ENCODE measurements around the gene NBAS.
"Not testable (repeated sequence)": the region's sequence is repeated elsewhere in the genome, so short reads cannot be mapped to it uniquely, and the experiment has no call there.

NBAS gene

DNA sequence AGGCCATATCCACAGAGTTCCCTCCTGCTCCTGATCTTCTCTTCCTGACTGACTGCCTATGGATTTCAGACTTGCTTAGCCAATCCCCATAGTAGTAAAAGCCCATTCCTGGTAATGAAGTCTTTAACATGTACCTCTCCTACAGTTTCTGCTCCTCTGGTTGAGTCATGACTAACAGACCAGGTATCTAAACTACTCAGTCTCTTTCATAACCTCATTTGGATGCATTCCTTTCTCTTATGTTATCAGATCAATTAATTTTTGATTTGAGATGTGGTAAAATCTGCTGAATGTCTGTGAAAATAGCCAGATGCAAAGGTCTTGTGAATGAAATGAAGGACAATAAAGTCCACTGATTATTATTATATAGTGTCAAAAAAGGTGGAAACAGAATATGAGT is 198.0 kb downstream of the NBAS start:
- peak; percentile 54 for DNase-seq (ENCODE audit: low spot score)

DNA sequence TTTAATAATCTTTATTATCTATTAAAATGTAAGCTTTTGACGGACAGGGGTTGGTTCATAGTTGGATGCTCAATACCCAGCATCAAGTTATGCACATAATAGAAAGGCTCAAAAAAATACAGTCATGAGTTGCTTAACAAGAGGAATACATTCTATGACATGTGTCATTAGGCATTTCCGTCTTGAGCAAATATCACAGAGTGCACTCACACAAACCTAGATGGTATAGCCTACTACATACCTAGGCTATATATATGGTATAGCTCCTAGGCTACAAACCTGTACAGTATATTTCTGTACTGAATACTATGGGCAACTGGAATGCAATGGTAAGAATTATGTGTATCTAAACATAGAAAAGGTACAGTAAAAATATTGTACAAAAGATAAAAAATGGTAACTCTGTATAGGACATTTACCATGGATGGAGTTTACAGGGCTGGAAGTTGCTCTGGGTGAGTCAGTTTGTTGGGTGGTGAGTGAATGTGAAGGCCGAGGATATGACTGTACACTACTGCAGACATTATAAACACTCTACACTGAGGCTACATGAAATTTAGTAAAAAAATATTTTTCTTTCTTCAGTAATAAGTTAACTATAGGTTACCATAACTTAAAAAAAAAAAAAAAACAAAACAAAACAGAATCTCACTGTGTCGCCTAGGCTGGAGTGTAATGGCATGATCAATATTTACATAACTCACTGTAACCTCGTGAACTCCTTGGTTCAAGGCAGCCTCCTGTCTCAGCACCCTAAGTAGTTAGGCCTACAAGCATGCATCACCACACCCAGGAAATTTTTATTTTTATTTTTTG is 201.2 kb downstream of the NBAS start:
- peak; percentile 49 for DNase-seq (ENCODE audit: low spot score)

GRCh38 chr2:15357922-15358321 is 203.2 kb downstream of the NBAS start:
- DNase-seq (ENCODE audit: low spot score) = no peak

DNA sequence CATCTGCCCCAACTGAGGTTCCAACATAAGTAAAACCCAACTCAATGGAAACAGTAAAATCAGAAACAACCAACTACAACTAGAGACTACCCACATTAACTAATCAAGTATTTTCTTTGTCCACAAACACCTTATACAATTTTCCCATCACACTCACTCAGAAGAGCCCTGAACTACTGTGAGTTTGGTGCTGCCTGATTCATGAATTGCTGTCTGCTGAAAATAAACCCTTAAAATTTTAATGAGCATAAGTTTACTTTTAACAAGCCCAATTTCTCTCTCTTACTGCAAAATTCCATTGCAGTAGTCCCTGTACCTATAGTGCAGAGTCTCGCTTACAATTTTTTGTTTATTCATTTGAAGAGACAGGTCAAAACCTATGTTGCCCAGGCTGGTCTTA is 203.9 kb downstream of the NBAS start:
- DNase-seq (ENCODE audit: low spot score) = no peak

DNA sequence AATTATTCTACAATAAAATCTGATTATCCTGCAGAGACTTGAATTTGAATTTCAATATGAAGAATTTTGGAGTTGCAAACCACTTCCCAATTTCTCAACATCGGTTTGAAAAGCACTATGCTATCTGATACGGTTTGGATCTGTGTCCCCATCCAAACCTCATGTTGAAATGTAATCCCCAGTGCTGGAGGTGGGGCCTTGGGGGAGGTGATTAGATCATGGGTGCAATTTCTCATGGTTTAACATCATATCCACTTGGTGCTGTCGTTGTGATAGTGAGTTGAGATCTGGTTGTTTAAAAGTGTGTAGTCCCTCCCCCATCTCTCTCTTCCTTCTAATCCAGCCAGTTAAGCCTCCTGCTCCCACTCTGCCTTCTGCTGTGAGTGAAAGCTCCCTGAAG is 205.7 kb downstream of the NBAS start:
- DNase-seq (ENCODE audit: low spot score) = no peak

- DNase-seq (ENCODE audit: low spot score) = no peak
Measured at GRCh38 chr2:15354596-15355366, 206.4 kb downstream of the NBAS start.

DNA sequence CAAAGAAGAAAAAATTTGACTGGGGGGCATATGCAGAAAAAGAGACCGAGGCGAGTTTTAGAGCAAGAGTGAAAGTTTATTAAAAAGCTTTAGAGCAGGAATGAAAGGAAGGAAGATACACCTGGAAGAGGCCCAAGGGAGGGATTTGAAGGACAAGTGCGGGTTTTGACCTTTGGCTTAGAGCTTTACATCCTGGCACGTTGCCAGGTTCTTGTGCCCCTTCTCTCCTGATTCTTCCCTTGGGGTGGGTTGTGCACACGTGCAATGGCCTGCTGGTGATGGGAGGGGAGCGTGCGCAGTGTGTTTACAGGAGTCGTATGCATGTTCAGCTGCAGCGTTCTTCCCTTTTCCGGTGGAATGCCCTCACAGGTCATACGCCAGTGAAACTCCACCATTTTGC is 208.8 kb downstream of the NBAS start:
- no peak for DNase-seq (ENCODE audit: low spot score)

DNA sequence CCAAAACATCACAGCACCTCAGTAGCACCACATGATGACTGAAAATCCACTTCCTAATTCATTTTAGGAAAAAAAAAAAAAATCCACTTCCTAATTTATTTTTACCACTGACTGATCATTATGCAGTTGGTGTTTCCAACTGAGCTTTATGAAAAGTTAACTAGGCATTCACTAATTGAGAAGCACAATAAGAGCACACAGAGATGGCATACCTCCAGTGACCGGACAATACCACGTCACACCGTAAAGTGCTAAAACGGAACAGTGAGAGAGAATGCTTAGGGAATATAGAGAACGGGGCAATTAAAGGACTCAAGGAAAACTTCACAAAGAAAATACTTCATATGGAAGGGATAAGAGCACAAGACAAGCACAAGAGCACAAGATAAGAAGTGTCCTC is 212.5 kb downstream of the NBAS start:
- no peak for DNase-seq (ENCODE audit: low spot score)

- DNase-seq (ENCODE audit: low spot score) = no peak
Measured at GRCh38 chr2:15348045-15348444, 213.1 kb downstream of the NBAS start.

- no peak for DNase-seq (ENCODE audit: low spot score)
Measured at GRCh38 chr2:15346624-15347023, 214.5 kb downstream of the NBAS start.

- no peak for DNase-seq (ENCODE audit: low spot score)
Measured at GRCh38 chr2:15337996-15338666, 223.0 kb downstream of the NBAS start.

DNA sequence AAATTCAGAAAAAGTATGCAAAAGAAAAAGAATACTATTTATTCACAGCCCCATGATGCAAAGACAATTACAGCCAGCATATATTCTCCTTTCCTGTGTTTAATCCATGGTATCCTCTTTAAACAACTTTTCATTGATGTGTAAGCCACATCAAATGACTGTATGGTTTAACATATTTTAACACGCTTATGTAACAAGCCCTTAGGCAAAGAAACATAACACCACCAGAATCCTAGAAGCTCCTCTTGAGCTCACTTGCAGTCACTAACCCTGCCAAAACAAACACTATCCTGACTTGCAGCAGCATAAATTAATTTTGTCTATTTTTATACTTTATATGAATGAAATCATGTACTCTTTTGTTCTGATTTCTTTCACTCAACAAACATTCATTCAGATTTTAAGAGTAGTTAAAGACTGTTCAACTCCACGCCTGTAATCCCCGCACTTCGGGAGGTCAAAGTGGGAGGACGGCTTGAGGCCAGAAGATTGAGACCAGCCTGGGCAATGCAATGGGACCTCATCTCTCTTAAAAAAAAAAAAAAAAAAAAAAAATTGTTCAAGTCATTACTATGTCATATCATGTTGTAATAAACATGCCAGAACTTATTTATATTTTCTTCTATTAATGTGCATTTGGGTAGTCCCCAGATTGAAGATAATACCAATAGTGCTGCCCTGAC is 226.3 kb downstream of the NBAS start:
- DNase-seq (ENCODE audit: low spot score) = peak; percentile 6

DNA sequence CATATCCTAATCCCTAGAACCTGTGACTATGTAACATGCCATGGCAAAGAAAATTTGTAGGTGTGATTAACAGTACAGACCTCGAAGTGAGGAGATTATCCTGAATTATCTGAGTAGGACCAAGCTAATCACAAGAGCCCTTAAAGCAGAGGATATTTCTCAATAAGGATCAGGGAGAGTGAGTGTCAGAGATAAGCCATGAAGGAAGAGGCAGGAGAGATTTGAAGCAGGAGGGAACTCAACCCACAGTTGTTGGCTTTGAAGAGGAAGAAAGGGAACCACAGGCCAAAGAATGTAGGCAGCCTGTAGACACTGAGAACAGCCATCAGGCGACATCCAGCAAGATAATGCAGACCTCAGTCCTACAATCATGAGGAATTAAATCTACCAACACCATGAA is 229.3 kb downstream of the NBAS start:
- no peak for DNase-seq (ENCODE audit: low spot score)

- no peak for DNase-seq (ENCODE audit: low spot score)
Measured at GRCh38 chr2:15325296-15325695, 235.8 kb downstream of the NBAS start.

- no peak for DNase-seq (ENCODE audit: low spot score)
Measured at GRCh38 chr2:15323227-15323626, 237.9 kb downstream of the NBAS start.

- DNase-seq (ENCODE audit: low spot score) = not testable (repeated sequence)
Measured at GRCh38 chr2:15321481-15321880, 239.7 kb downstream of the NBAS start.

- DNase-seq (ENCODE audit: low spot score) = no peak
Measured at GRCh38 chr2:15316370-15316814, 244.7 kb downstream of the NBAS start.

GRCh38 chr2:15315411-15315810 is 245.7 kb downstream of the NBAS start:
- no peak for DNase-seq (ENCODE audit: low spot score)

GRCh38 chr2:15313657-15314056 is 247.5 kb downstream of the NBAS start:
- DNase-seq (ENCODE audit: low spot score) = peak; percentile 10

- DNase-seq (ENCODE audit: low spot score) = no peak
Measured at GRCh38 chr2:15311926-15312325, 249.2 kb downstream of the NBAS start.

GRCh38 chr2:15311201-15311907 is 249.8 kb downstream of the NBAS start:
- peak; percentile 24 for DNase-seq (ENCODE audit: low spot score)

DNA sequence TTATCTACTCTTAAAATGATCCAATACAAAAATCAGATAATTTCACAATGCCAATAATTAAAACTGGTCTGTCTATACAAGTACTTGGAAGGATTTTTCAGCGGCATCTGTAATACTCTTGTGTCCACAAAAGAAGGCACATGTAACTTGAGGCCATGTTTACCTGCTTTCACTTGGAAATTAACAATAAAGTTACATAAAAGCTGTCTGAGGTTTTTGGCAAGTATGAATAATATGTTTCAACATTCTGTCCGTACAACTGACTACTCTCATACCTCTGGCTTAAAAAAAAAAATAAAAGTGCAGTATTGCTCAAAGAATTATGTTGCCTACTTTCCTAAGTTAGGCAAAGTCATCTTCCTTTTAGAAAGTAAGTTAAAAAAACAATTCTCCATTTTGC is 253.6 kb downstream of the NBAS start:
- peak; percentile 7 for DNase-seq (ENCODE audit: low spot score)

Measured in GM03348 (cell line).